ENCODE data around the gene FAM83D. TPM values are rescaled to one million over a fixed set of nuclear protein-coding genes. Genes with fewer than 3 reads are reported as not detected.

The FAM83D gene
- total and polyA plus RNA-seq, 2 of the 4 experiments (the other 2 are of a cell fraction) = 20.4 to 26.4 TPM

- no peak overlapping the region for H2AK9ac ChIP-seq (replicated peaks; ENCODE audit: low read depth, low read length, poor library complexity)
- no peak overlapping the region for H2BK5ac ChIP-seq (ENCODE audit: low read depth, low read length, poor library complexity, severe bottlenecking)
- intact Hi-C loops (cut with micrococcal nuclease) (no loop called here), dilution Hi-C loops (cut with HindIII; ENCODE audit: low sequenced_read_pairs, unreplicated experiment) (no loop called here), in situ Hi-C loops (cut with MboI; ENCODE audit: low sequenced_read_pairs) (no loop called here)
- no peak overlapping the region for H3K27ac ChIP-seq (ENCODE audit: insufficient read depth, low read length)
- H2AFZ ChIP-seq (replicated peaks; ENCODE audit: low read length, poor library complexity) = no peak overlapping the region
- no peak overlapping the region for H3K4me2 ChIP-seq (ENCODE audit: low read depth, low read length)
- H2BK120ac ChIP-seq (ENCODE audit: low read depth, low read length) = no peak overlapping the region
- H3K9me1 ChIP-seq (ENCODE audit: insufficient read depth, low read length) = peaks cover 27% of the 10 kb centered on the region
- no peak overlapping the region for H3K4me3 ChIP-seq (ENCODE audit: insufficient read depth, low read depth, low read length)
- H2AK5ac ChIP-seq (ENCODE audit: low read depth, low read length) = no peak overlapping the region
- H3K14ac ChIP-seq (replicated peaks; ENCODE audit: low read depth, low read length) = no peak overlapping the region
- WGBS, 2 experiments (ENCODE audit: extremely low coverage in 2 of 2, insufficient read length in 1 of 2) = 100% methylated on average over 3 of the region's 5 CpGs; no CpG with 5 or more reads in 1 of the 2 experiments
- ChIA-PET POLR2A (ENCODE audit: unreplicated experiment) (no interaction called here), CTCF (no interaction called here)
- BruUV-seq (replicated peaks) = no TSS peak
- no peak overlapping the region for H3K9ac ChIP-seq (ENCODE audit: low read depth, low read length)
- H3K23ac ChIP-seq (ENCODE audit: low read depth, low read length) = no peak overlapping the region
- no peak for DNase-seq
- no peak for ATAC-seq (ENCODE audit: low read depth)
- no peaks in the 10 kb centered on the region for H3K27me3 ChIP-seq (ENCODE audit: control insufficient read depth, insufficient read depth, low read length)
- no peak overlapping the region for H4K91ac ChIP-seq (ENCODE audit: insufficient read depth, low read depth, low read length)
- H3K4me1 ChIP-seq (ENCODE audit: control insufficient read depth, insufficient read depth, low read length) = peaks cover 8% of the 10 kb centered on the region
- TF ChIP-seq NFE2L2 (IDR thresholded peaks at IDR 0.05; ENCODE audit: low read depth, low read length) = no peak
- TF ChIP-seq MAFK (IDR thresholded peaks at IDR 0.05; ENCODE audit: low read depth, low read length) = no peak
- no peak for TF ChIP-seq RCOR1 (IDR thresholded peaks at IDR 0.05; ENCODE audit: insufficient replicate concordance, low read length)
- no peak overlapping the region for H4K5ac ChIP-seq (ENCODE audit: low read depth, low read length)
- H2BK15ac ChIP-seq (ENCODE audit: low read depth, low read length) = no peak overlapping the region
- no peak overlapping the region for H3K4ac ChIP-seq (ENCODE audit: low read depth, low read length)
- H4K8ac ChIP-seq (ENCODE audit: low read depth in 2 of 2, low read length in 2 of 2) = no peak overlapping the region
- H4K20me1 ChIP-seq (ENCODE audit: insufficient read depth, low read length) = peaks cover 11% of the 10 kb centered on the region; the same call in 1 of the 2 replicates
- H3K56ac ChIP-seq (ENCODE audit: extremely low read depth, insufficient read depth, low read length) = no peak overlapping the region
- H2BK20ac ChIP-seq (ENCODE audit: low read depth, low read length) = no peak overlapping the region
- peaks cover 37 to 73% of the 10 kb centered on the region in 2 experiments for H3K79me1 ChIP-seq (ENCODE audit: low read depth in 1 of 2, low read length in 2 of 2)
- H3K36me3 ChIP-seq (ENCODE audit: control insufficient read depth, insufficient read depth, low read length) = no peaks in the 10 kb centered on the region
- H3K18ac ChIP-seq (ENCODE audit: low read depth, low read length) = no peak overlapping the region
- H3K9me3 ChIP-seq (ENCODE audit: control insufficient read depth, insufficient read depth, low read length) = no peaks in the 10 kb centered on the region
Measured at GRCh38 chr20:38934530-38934929, 8.3 kb downstream of the FAM83D start.

Measured in IMR-90 (cell line).